ENCODE results near the gene CTNNB1.

DNA sequence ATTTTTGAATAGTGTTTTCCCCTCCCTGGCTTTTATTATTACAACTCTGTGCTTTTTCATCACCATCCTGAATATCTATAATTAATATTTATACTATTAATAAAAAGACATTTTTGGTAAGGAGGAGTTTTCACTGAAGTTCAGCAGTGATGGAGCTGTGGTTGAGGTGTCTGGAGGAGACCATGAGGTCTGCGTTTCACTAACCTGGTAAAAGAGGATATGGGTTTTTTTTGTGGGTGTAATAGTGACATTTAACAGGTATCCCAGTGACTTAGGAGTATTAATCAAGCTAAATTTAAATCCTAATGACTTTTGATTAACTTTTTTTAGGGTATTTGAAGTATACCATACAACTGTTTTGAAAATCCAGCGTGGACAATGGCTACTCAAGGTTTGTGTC is 24.4 kb downstream of the CTNNB1 start:
- TF ChIP-seq, protein P1, sequence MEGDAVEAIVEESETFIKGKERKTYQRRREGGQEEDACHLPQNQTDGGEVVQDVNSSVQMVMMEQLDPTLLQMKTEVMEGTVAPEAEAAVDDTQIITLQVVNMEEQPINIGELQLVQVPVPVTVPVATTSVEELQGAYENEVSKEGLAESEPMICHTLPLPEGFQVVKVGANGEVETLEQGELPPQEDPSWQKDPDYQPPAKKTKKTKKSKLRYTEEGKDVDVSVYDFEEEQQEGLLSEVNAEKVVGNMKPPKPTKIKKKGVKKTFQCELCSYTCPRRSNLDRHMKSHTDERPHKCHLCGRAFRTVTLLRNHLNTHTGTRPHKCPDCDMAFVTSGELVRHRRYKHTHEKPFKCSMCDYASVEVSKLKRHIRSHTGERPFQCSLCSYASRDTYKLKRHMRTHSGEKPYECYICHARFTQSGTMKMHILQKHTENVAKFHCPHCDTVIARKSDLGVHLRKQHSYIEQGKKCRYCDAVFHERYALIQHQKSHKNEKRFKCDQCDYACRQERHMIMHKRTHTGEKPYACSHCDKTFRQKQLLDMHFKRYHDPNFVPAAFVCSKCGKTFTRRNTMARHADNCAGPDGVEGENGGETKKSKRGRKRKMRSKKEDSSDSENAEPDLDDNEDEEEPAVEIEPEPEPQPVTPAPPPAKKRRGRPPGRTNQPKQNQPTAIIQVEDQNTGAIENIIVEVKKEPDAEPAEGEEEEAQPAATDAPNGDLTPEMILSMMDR (optimal IDR thresholded peaks at IDR 0.05 in 1 of 3, IDR thresholded peaks at IDR 0.05 in 1 of 3, conservative IDR thresholded peaks at IDR 0.05 in 1 of 3; ENCODE audit: extremely low read depth in 1 of 3, insufficient read depth in 2 of 3, low read length in 3 of 3): no peak
- TF ChIP-seq EZH2 (IDR thresholded peaks at IDR 0.05; ENCODE audit: low read length): no peak

All from keratinocyte (primary cell).